ENCODE results near the gene CCDC178. TPM values are rescaled to one million over a fixed set of nuclear protein-coding genes. Genes with fewer than 3 reads are reported as not detected.

Gene CCDC178, protein sequence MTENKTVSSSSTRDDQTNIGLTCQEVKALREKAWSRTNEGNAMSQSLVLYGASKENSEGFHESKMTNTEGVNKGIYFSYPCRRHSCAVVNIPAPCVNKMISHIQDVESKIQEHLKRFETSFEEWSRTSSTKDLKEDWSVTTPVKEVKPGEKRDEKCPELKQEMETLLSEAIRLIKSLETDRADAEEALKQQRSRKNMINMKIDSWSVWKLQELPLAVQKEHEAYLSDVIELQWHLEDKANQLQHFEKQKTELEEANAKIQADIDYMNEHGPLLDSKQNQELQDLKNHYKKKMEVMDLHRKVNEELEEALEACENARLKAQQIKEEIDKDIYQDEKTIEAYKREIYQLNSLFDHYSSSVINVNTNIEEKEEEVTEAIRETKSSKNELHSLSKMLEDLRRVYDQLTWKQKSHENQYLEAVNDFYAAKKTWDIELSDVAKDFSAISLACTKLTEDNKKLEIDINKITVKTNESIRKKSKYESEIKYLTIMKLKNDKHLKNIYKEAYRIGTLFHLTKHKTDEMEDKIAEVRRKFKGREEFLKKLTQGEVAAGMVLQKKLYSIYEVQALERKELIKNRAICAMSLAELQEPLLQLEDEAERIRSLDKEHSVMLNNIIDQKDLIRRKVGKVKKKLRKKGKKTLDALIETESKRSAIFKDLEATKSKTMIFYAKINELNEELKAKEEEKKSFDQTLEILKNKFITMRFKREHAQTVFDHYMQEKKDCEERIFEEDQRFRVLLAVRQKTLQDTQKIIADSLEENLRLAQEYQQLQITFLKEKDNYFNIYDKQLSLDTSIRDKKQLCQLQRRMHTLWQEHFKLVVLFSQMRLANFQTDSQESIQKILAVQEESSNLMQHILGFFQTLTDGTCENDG
- total RNA-seq = 0.65 and 1.8 TPM in 2 replicates

DNA sequence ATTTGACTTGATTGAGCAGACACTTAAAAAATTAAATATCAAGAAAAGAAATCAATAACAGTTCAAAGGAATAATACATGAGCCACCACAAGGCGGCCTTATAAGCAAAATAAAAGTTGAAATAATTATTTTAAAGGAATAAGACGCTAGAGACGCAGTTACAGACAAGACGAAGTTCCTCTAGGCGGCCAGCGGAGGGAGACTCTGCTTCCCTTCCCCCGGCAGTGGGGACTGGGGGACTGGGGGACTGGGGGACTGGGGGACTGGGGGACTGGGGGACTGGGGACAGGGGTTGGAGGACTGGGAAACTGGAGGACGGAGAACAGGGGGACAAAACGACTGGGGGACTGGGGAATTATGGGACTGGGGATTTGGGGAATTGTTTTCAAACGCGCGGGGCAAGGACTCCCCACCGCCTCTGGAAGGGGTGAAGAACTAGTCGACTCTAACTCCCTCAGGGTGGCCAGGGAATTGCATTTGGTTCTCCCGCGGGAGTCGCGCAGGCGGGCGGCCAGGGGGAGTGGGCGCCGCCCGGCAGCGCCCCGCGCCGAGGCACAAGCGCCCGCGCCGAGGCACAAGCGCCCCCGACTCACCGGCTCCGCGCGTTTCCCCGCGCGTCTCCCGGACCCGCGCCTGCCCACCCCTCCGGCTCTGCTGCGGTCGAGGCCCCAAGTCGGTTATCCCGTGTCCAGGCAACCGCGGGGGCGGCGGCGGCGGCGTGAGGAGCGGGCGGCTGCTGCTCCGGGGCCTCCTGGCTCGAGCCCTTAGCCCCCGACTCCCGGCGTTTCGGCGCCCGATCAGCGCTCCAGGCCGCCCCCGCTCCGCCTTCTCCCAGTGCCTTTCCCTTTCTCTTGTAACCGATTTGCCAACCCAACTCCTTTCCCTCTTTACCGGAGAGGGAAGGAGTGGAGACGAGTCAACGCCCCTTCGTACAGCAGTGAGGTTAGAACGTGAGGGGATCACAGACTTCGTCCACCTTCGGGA lies at the start of gene CCDC178:
Gene CCDC178, minus strand, starts transcription at position 662 of the 984 bp plus-strand sequence. CDS start 28,633 bp downstream, outside the sequence.

Other genes with a start within 250 kb of the CCDC178 start
- gene ASXL3, start 137.5 kb upstream of the CCDC178 start, total RNA-seq = under 0.01 and 0.57 TPM in 2 replicates

All from vein endothelial cell (primary cell).